GM12872 (cell line): Measurements from ENCODE around the gene LYRM4.

ENCODE experiments used
- CTCF ChIP-seq: IDR thresholded peaks from 3 replicates; pipeline ENCODE4 v1.5.1; 2011; ENCODE audit warnings: low read depth, mild to moderate bottlenecking, low read length, moderate library complexity; ENCODE audit not compliant: insufficient read depth

LYRM4 gene

GRCh38 chr6:5163247-5163646, 97.5 kb downstream of the LYRM4 start:
- no peak for TF ChIP-seq CTCF

GRCh38 chr6:5162355-5162754, 98.4 kb downstream of the LYRM4 start:
- TF ChIP-seq CTCF: no peak

GRCh38 chr6:5160206-5160605, 100.5 kb downstream of the LYRM4 start:
- TF ChIP-seq CTCF: no peak

GRCh38 chr6:5159162-5159561, 101.6 kb downstream of the LYRM4 start:
- no peak for TF ChIP-seq CTCF

GRCh38 chr6:5158180-5158579, 102.6 kb downstream of the LYRM4 start:
- TF ChIP-seq CTCF: no peak

GRCh38 chr6:5157621-5158138, 103.1 kb downstream of the LYRM4 start:
- TF ChIP-seq CTCF: no peak

GRCh38 chr6:5156627-5157026, 104.1 kb downstream of the LYRM4 start:
- no peak for TF ChIP-seq CTCF
